ENCODE results near the gene PMPCA. TPM values are rescaled to one million over a fixed set of nuclear protein-coding genes. Genes with fewer than 3 reads are reported as not detected.

The PMPCA gene
- total and polyA plus RNA-seq, 3 experiments from 2014 or later = 39.2 to 101 (median 96.4) TPM

- ChIA-PET POLR2A (interaction anchor here (1.2 kb wide), 1 partner anchor 22 kb away, joined by 7 read pairs; no protein-coding TSS in a partner anchor), CTCF (no interaction called here)
- peaks cover 21% of the 10 kb centered on the region for H3K4me1 ChIP-seq (ENCODE audit: insufficient read depth, low read length)
- Mint-ChIP-seq H3K36me3 (peaks cover 8 to 69% (median 20%) of the 10 kb centered on the region in 3 donors), H3K4me1 (peaks cover 22 to 27% (median 25%) of the 10 kb centered on the region in 3 donors), H3K9me3 (no peaks in the 10 kb centered on the region), H3K27ac (peak overlapping the region in 7 of 8 donors; percentile 0 to 85 (median 35)), H3K27me3 (peaks cover 0 to 2% of the 10 kb centered on the region in 2 donors), H3K4me3 (peak overlapping the region in 5 of 7 donors; percentile 2 to 49 (median 41))
- H3K36me3 ChIP-seq (ENCODE audit: insufficient read depth, low read length) = peaks cover 6% of the 10 kb centered on the region
- peak; percentile 25 to 70 (median 46) for DNase-seq
- H3K9me3 ChIP-seq (ENCODE audit: low read length) = no peaks in the 10 kb centered on the region
- H3K4me3 ChIP-seq (ENCODE audit: low read length) = no peak overlapping the region
- no peak overlapping the region for H3K27ac ChIP-seq (ENCODE audit: low read depth, low read length)
- H3K27me3 ChIP-seq (ENCODE audit: insufficient read depth, low read length, poor library complexity, severe bottlenecking) = no peaks in the 10 kb centered on the region
Observed at GRCh38 chr9:136385015-136385414, 25.4 kb upstream of the PMPCA start.

DNA sequence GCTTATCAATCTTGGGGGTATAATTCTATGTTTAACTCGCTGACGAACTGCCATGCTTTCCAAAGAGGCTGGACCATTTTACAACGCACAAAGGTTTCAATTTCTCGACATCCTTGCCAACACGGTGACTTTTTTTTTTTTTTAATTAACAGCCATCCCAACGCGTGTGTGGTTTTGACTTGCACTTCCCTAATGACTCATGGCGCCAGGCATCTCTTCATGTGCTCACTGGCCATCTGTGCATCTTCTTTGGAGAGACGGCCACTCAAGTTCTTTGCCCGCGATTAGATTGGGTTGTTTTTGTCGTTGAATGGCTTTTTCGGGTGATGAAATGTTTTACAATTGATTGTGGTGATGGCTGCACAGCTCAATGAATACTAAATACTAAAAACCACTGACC is 24.4 kb upstream of the PMPCA start:
- Histone ChIP-seq H3K36me3 (ENCODE audit: insufficient read depth, low read length) (peaks cover 6% of the 10 kb centered on the region), H3K27me3 (ENCODE audit: insufficient read depth, low read length, poor library complexity, severe bottlenecking) (no peaks in the 10 kb centered on the region), H3K4me1 (ENCODE audit: insufficient read depth, low read length) (peaks cover 21% of the 10 kb centered on the region), H3K27ac (ENCODE audit: low read depth, low read length) (no peak overlapping the region), H3K4me3 (ENCODE audit: low read length) (no peak overlapping the region), H3K9me3 (ENCODE audit: low read length) (no peaks in the 10 kb centered on the region)
- ChIA-PET POLR2A (interaction anchor here (1.2 kb wide), 1 partner anchor 23 kb away, joined by 7 read pairs; no protein-coding TSS in a partner anchor), CTCF (interaction anchor here (0.6 to 1.3 kb wide), 2 partner anchors 86 to 138 kb away, joined by 3 to 5 read pairs; no protein-coding TSS in a partner anchor)
- Mint-ChIP-seq H3K4me3 (peak overlapping the region in 5 of 7 donors; percentile 4 to 41 (median 25)), H3K27me3 (peaks cover 0 to 2% of the 10 kb centered on the region in 2 donors), H3K4me1 (peaks cover 22 to 27% (median 25%) of the 10 kb centered on the region in 3 donors), H3K27ac (peak overlapping the region in 3 of 8 donors; percentile 66 to 75 (median 70)), H3K9me3 (no peaks in the 10 kb centered on the region), H3K36me3 (peaks cover 9 to 67% (median 20%) of the 10 kb centered on the region in 3 donors)
- DNase-seq = no peak

- peaks cover 6% of the 10 kb centered on the region for H3K36me3 ChIP-seq (ENCODE audit: insufficient read depth, low read length)
- CTCF ChIA-PET = no interaction called here
- peaks cover 0 to 2% of the 10 kb centered on the region in 2 donors for H3K27me3 Mint-ChIP-seq
Observed at GRCh38 chr9:136387217-136387616, 23.2 kb upstream of the PMPCA start.

GRCh38 chr9:136389396-136389795 is 21.1 kb upstream of the PMPCA start:
- Histone ChIP-seq H3K4me1 (ENCODE audit: insufficient read depth, low read length) (peaks cover 18% of the 10 kb centered on the region), H3K27ac (ENCODE audit: low read depth, low read length) (no peak overlapping the region), H3K9me3 (ENCODE audit: low read length) (no peaks in the 10 kb centered on the region), H3K4me3 (ENCODE audit: low read length) (no peak overlapping the region), H3K27me3 (ENCODE audit: insufficient read depth, low read length, poor library complexity, severe bottlenecking) (no peaks in the 10 kb centered on the region), H3K36me3 (ENCODE audit: insufficient read depth, low read length) (peaks cover 17% of the 10 kb centered on the region)
- Mint-ChIP-seq H3K36me3 (peaks cover 14 to 65% (median 27%) of the 10 kb centered on the region in 3 donors), H3K9me3 (no peaks in the 10 kb centered on the region), H3K27ac (no peak overlapping the region), H3K4me1 (peaks cover 19 to 22% (median 21%) of the 10 kb centered on the region in 3 donors), H3K27me3 (peaks cover 0 to 2% of the 10 kb centered on the region in 2 donors), H3K4me3 (no peak overlapping the region)
- DNase-seq = no peak
- POLR2A ChIA-PET = no interaction called here
- CTCF ChIA-PET = interaction anchor here (0.7 kb wide), 1 partner anchor 15 kb away, joined by 3 read pairs; no protein-coding TSS in a partner anchor

More at GRCh38 chr9:136387217-136387616, 23.2 kb upstream of the PMPCA start:
- H3K27me3 ChIP-seq (ENCODE audit: insufficient read depth, low read length, poor library complexity, severe bottlenecking) = no peaks in the 10 kb centered on the region
- no peak overlapping the region for H3K27ac Mint-ChIP-seq
- H3K4me3 ChIP-seq (ENCODE audit: low read length) = no peak overlapping the region
- no peaks in the 10 kb centered on the region for H3K9me3 Mint-ChIP-seq
- POLR2A ChIA-PET = no interaction called here
- H3K4me1 ChIP-seq (ENCODE audit: insufficient read depth, low read length) = peaks cover 21% of the 10 kb centered on the region
- H3K4me1 Mint-ChIP-seq = peaks cover 22 to 27% (median 25%) of the 10 kb centered on the region in 3 donors
- H3K36me3 Mint-ChIP-seq = peaks cover 14 to 72% (median 26%) of the 10 kb centered on the region in 3 donors
- no peak overlapping the region for H3K27ac ChIP-seq (ENCODE audit: low read depth, low read length)
- H3K9me3 ChIP-seq (ENCODE audit: low read length) = no peaks in the 10 kb centered on the region
- DNase-seq = no peak
- H3K4me3 Mint-ChIP-seq = no peak overlapping the region

GRCh38 chr9:136391737-136392537 is 18.5 kb upstream of the PMPCA start:
- H3K9me3 ChIP-seq (ENCODE audit: low read length) = no peaks in the 10 kb centered on the region
- H3K4me1 ChIP-seq (ENCODE audit: insufficient read depth, low read length) = no peaks in the 10 kb centered on the region
- H3K27ac Mint-ChIP-seq = no peak overlapping the region
- peaks cover 10 to 74% (median 21%) of the 10 kb centered on the region in 3 donors for H3K36me3 Mint-ChIP-seq
- H3K4me1 Mint-ChIP-seq = peaks cover 1 to 4% (median 2%) of the 10 kb centered on the region in 3 donors
- no peak for DNase-seq
- CTCF ChIA-PET = interaction anchor here (1.3 kb wide), 1 partner anchor 29 kb away, joined by 4 read pairs; the partner anchor contains the start of gene DNLZ
- H3K27ac ChIP-seq (ENCODE audit: low read depth, low read length) = no peak overlapping the region
- H3K27me3 Mint-ChIP-seq = peaks cover 0 to 2% of the 10 kb centered on the region in 2 donors
- POLR2A ChIA-PET = no interaction called here
- no peak overlapping the region for H3K4me3 Mint-ChIP-seq
- no peaks in the 10 kb centered on the region for H3K9me3 Mint-ChIP-seq
- no peak overlapping the region for H3K4me3 ChIP-seq (ENCODE audit: low read length)
- H3K36me3 ChIP-seq (ENCODE audit: insufficient read depth, low read length) = peaks cover 26% of the 10 kb centered on the region
- no peaks in the 10 kb centered on the region for H3K27me3 ChIP-seq (ENCODE audit: insufficient read depth, low read length, poor library complexity, severe bottlenecking)

DNA sequence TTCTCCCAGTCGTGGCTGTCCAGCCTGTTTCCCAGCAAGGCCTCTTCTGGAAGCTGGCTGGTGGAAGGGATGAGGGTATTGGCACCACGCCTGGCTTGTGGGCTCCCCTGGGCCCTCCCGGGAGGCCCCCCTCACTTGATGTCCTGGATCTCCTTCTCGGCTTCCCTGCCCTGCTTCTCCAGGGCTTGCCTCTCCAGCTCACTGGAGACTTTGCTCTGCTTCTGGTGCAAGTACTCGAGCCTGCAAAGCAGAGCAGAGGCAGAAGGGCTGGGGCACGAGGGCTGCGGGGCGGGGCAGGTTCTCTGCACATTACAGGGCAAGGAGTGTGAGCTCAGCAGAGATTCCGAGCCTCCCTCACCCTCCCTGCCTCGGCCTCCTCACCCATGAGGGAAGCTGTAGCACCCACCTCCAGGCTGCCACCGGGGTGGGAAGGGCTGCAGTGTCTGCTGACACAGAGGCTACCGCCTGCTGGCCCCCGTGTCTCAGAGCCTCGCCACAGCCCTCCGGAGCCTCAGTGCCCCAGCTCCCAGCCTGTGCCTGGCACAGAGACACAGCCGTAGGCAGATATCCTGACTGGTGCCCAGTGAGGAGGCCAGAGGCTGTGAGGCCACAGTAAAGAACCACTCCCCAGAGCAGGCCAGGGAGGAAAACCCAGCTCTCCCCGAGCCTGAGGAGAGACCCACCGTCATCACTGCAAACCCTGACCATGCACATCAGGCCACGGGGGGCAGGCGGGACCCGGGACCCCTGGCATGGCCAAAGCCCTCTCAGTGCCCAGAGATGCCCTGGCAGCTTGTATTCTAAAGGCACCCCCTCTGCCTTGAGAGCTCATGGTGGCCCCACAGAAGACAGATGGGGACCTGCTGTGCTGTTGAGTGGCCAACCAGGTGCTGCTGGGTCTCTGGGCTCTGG is 17.7 kb upstream of the PMPCA start:
- H3K4me1 ChIP-seq (ENCODE audit: insufficient read depth, low read length) = no peaks in the 10 kb centered on the region
- no peak overlapping the region for H3K4me3 ChIP-seq (ENCODE audit: low read length)
- no peak overlapping the region for H3K4me3 Mint-ChIP-seq
- H3K36me3 Mint-ChIP-seq = peaks cover 10 to 69% (median 16%) of the 10 kb centered on the region in 3 donors
- peaks cover 0 to 2% of the 10 kb centered on the region in 2 donors for H3K27me3 Mint-ChIP-seq
- H3K27me3 ChIP-seq (ENCODE audit: insufficient read depth, low read length, poor library complexity, severe bottlenecking) = no peaks in the 10 kb centered on the region
- no peaks in the 10 kb centered on the region for H3K9me3 ChIP-seq (ENCODE audit: low read length)
- no peak for DNase-seq
- H3K27ac Mint-ChIP-seq = peak overlapping the region in 1 of 8 donors; percentile 82
- peaks cover 1 to 4% (median 3%) of the 10 kb centered on the region in 3 donors for H3K4me1 Mint-ChIP-seq
- no peaks in the 10 kb centered on the region for H3K9me3 Mint-ChIP-seq
- ChIA-PET CTCF (interaction anchor here (1.3 kb wide), 1 partner anchor 29 kb away, joined by 4 read pairs; the partner anchor contains the start of gene DNLZ), POLR2A (no interaction called here)
- peaks cover 26% of the 10 kb centered on the region for H3K36me3 ChIP-seq (ENCODE audit: insufficient read depth, low read length)
- no peak overlapping the region for H3K27ac ChIP-seq (ENCODE audit: low read depth, low read length)

DNA sequence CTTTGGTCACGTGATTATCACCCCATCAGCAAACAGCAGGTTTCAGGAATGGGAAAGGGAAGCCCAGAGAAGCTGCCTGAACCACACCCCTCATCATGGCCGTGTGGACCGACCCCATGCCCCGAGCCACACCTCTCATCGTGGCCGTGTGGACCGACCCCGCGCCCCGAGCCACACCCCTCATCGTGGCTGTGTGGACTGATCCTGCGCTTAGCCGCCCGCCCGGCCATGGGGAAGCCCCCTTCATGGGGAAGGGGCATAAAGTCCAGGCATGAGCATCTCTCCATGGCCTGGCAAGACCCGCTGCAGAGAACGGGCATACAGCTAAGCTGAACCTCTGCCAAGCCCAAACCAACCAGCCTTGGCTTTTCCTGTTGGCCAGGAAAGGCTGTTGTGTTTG is 16.9 kb upstream of the PMPCA start:
- CTCF ChIA-PET = no interaction called here
- no peaks in the 10 kb centered on the region for H3K9me3 Mint-ChIP-seq
- Histone ChIP-seq H3K4me1 (ENCODE audit: insufficient read depth, low read length) (peaks cover 5% of the 10 kb centered on the region), H3K27ac (ENCODE audit: low read depth, low read length) (no peak overlapping the region), H3K9me3 (ENCODE audit: low read length) (no peaks in the 10 kb centered on the region), H3K27me3 (ENCODE audit: insufficient read depth, low read length, poor library complexity, severe bottlenecking) (no peaks in the 10 kb centered on the region), H3K4me3 (ENCODE audit: low read length) (no peak overlapping the region), H3K36me3 (ENCODE audit: insufficient read depth, low read length) (peaks cover 27% of the 10 kb centered on the region)
- DNase-seq = no peak
- H3K27ac Mint-ChIP-seq = no peak overlapping the region
- peaks cover 0 to under 1% of the 10 kb centered on the region in 2 donors for H3K27me3 Mint-ChIP-seq
- H3K4me1 Mint-ChIP-seq = peaks cover 4 to 9% (median 8%) of the 10 kb centered on the region in 3 donors
- H3K4me3 Mint-ChIP-seq = no peak overlapping the region
- POLR2A ChIA-PET = no interaction called here
- H3K36me3 Mint-ChIP-seq = peaks cover 10 to 68% (median 13%) of the 10 kb centered on the region in 3 donors

All from CD8-positive, alpha-beta memory T cell (primary cell).